PFSK-1 (cell line): ENCODE measurements around the gene CC2D1A.

Experiments
- POLR2AphosphoS5 ChIP-seq: IDR thresholded peaks from 2 replicates; pipeline ENCODE4 v1.6.1; 2012; ENCODE audit warnings: low read depth, mild to moderate bottlenecking, control low read depth, low read length, moderate library complexity
- REST ChIP-seq, 2 experiments: IDR thresholded peaks; 2 replicates each; pipeline versions ENCODE4 v1.6.1 to v1.8.0; 2011 to 2012; ENCODE audit warnings: low read depth in 2 of 2, low read length in 2 of 2, control low read depth in 1 of 2, inconsistent platforms in 1 of 2, mild to moderate bottlenecking in 1 of 2, moderate library complexity in 1 of 2; ENCODE audit not compliant: insufficient read depth in 1 of 2
- TAF1 ChIP-seq: IDR thresholded peaks from 2 replicates; pipeline ENCODE4 v1.6.1; 2012; ENCODE audit warnings: low read length, control low read depth, borderline replicate concordance; ENCODE audit not compliant: insufficient read depth

GRCh38 chr19:13978351-13979243, 72.6 kb downstream of the CC2D1A start:
- TF ChIP-seq POLR2AphosphoS5 (no peak), REST (IDR thresholded peaks at IDR 0.05; ENCODE audit: insufficient read depth in 1 of 2, low read depth in 2 of 2, low read length in 2 of 2) (no peak), TAF1 (no peak)
